HL-60/S4 (cell line): ENCODE data around the gene NDUFC2.
"Not testable (repeated sequence)": the region's sequence is repeated elsewhere in the genome, so short reads cannot be mapped to it uniquely, and the experiment has no call there.

Source experiments
- in situ Hi-C: fragments of 300-500 bp; cut with MboI; formaldehyde crosslinking; loops from 2 replicates; pipeline ENCODE4 v1.14.3; 2022; ENCODE audit warnings: low sequenced_read_pairs

The NDUFC2 gene

DNA sequence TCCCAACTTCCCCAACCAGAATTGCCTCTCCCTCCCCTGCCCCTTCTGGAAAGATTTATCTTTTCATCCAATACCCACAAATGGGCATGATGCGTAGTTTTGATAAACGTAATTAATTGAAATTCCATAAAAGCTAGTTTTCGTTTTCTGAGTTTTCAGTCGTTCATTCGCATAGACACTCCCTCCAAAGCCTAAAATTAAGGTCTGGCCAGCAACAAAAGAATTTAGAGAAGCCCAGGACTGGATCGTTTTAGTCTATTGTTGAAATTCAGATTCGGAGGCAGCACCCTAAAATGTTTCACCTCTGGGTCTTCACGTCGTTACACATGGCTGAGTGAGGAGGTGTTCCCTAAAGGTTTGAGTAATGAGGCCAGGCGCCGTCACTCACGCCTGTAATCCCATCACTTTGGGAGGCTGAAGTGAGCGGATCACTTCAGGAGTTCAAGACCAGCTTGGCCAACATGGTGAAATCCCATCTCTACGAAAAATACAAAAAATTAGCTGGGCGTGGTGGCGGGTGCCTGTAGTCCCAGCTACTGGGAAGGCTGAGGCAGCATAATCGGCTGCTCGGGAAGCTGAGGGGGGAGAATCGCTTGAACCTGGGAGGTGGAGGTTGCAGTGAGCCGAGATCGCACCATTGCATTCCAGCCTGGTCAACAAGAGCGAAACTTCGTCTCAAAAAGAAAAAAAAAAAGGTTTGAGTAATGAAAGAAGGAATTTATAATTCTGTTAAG is 589 bp upstream of the NDUFC2 start:
- in situ Hi-C loops: no loop called here

DNA sequence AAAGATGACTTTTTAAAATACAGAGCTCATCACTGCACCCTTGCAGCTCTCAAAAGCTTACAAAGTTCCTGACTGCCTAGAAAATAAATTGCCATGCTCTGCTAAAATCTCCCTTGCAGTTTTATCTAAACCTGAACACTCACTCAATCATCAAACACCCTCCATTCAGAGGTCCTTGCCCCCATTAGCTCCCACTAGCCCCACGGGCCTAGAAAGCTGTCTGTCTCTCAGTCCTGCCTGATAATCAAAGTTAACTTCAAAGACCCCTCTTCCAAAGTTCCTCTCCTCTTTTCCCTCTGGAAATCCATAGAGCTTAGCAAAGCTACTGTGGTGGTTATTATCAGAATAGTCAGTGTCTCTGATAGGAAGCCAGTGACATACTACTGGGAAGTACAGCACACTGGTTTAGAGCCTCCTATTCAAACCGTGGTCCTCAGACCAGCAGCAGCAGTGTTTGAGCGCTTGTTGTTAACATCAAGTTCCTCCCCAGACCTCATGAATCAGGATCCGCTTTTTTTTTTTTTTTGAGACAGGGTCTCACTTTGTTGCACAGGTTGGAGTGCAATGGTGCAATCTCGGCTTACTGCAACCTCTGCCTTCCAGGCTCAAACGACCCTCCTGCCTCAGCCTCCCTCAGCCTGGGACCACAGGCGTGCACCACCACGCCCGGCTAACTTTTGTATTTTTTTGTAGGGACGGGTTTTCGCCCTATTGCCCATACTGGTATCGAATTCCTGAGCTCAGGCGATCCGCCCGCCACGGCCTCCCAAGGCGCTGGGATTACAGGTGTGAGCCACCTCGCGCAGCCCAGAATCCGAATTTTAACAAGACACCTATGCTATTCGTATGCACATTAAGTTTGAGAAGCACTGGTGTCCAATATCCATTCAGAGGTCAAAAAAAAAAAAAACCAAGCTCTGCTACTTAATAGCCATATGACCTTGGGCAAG is 1.2 kb downstream of the NDUFC2 start:
- in situ Hi-C loops: no loop called here

- in situ Hi-C loops: not testable (repeated sequence)
Measured at GRCh38 chr11:78077592-78077991, 2.1 kb downstream of the NDUFC2 start.

- in situ Hi-C loops: no loop called here
Measured at GRCh38 chr11:78076733-78077403, 2.8 kb downstream of the NDUFC2 start.

DNA sequence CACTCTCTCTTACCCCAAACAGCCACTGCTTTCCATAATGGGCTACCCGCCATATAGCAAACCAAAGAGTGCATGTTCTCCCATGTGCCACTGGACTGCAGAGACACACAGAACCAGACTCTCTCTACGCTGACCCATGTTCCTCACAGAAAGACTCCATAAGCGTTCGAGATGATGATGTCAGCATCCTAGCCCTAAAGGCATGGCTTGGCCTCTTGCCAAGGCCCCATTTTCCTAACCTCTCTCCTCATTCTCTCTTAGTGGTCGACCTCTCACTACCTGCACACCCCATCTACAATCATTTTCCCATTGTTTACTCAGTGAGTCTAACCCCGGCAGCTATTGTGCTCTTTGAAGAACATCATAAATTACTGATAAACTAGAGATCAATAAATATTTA is 4.9 kb downstream of the NDUFC2 start:
- in situ Hi-C loops: no loop called here

DNA sequence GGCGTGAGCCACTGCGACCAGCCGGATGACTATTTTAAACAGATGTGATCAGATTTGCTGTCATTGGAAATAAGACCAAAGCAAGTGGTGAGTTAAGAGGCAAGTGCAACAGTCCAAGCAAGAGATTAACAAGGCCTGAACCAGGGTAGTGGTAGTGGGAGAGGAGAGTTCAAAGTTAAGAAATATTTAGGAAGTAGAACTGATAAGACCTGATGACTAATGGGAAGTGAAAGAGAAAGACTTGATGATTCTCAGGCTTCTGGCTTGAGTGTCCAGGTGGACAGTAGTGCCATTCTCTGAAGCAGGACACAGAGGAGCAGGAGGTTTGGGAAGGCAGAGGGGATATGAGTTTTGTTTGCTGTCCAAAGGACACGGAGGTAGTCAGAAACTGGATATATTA is 7.2 kb downstream of the NDUFC2 start:
- in situ Hi-C loops: no loop called here

DNA sequence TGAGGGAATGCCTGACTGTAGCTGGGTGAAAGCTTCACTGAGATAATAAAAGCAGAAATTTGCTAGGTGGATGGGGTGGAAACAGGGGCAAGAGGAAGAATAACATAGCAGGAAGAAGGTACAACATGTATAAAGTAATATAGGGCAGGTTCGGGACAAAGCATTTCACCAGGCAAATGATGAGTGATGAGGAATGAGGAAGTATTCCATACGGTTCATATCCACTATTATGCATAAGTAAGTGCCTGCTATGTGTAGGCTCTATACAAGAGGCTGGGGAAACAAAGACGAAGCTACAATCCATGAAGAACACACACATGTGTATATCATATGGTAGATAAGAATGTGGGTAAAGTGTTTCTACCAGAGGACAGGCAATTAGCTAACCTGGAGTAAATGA is 7.9 kb downstream of the NDUFC2 start:
- in situ Hi-C loops: no loop called here

- in situ Hi-C loops: no loop called here
Measured at GRCh38 chr11:78070621-78071020, 9.0 kb downstream of the NDUFC2 start.

DNA sequence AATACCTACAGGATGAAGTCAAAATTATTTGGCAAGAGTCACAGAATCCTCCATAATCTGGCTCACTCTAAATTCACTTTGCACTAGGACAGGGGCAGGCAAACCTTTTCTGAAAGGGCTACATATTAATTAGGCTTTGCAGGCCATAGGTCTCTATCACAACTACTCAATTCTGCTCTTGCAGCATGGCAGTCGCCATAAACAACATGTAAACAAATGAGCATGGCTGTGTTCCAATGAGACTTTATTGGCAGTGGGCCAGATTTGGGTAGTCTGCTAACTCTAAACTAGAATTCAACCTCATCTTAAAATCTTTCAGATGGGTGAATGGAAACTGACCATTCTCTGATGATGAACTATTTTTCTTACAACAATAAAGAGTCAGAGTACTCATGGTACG is 10.2 kb downstream of the NDUFC2 start:
- in situ Hi-C loops: no loop called here

DNA sequence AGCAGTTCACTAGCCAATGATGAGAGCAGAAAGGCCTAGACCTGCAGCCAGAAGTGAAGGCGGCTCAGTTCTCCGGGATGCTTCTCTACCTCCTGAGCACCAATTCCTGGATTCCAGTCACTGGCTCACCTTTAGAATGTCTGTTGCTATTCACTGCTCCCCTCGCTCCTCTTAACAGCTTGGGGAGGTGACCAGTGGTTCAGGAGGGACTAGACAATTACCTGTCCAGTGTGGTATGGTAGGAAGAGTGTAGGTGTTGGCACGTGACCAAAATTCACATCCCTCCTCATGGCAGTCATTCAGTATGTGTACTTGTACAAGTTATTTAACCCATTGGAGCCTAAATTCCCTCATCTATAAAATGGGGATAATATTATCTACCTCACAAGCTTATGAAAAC is 12.0 kb downstream of the NDUFC2 start:
- in situ Hi-C loops: no loop called here

DNA sequence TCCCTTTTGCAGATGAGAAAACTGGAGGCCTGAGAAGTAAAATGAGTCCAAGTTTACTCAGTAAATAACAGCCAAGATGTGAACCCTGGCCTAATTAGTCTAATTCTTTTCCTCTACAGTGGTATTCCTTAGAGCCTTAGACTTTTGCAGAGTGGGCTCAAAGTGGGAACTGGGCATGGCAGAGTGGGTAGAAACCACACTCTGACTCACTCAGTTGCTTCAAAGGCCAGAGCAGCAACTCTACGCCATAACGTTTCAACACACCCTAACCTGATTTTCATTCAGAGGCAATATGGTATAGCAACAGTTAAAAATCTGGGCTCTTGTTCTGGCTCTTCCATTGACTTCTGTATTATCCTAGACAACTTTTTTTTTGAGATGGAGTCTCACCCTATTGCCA is 13.2 kb downstream of the NDUFC2 start:
- in situ Hi-C loops: no loop called here

DNA sequence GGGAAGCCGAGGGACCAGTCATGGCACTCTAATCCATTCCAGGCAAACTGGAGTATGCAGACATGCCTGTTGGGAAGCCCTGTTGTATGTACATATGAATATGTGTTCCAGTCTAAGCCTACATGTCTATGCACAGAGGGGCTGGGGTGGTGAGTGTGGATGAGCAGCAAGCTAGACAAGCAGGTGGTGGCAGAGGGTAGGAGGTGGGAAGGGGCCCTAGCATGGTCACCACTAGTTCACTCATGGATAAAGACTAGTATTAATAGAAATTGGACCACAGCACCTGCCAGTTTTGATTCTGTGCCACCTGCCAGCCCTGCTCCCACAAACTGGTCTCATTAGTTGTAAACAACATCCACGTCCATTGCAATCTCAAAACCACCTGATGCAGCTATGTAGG is 14.5 kb downstream of the NDUFC2 start:
- in situ Hi-C loops: no loop called here

DNA sequence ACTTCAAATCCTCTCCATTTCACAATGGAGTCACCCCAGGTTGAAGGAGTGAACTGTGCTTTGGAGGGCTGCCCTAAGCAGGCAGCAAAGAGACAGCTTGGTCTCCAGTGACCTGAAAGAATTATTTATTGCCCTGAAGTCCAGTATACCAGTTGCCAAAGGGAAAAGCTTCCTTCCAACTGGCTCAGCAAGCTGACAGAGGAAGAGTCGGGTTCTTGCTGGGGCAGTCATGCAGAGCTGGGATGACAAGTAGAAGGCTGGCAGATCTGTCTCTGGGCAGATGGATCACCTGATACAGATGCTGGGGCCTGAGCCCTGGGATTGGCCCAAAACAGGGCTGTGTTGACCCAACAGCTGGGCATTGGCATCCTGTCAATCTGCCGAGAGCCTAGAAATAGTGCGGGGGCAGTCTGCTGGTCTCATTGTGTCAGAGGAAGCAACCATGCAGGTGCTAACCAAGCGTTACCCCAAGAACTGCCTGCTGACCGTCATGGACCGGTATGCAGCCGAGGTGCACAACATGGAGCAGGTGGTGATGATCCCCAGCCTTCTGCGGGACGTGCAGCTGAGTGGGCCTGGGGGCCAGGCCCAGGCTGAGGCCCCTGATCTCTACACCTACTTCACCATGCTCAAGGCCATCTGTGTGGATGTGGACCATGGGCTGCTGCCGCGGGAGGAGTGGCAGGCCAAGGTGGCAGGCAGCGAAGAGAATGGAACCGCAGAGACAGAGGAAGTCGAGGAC is 16.1 kb downstream of the NDUFC2 start, which contains the start of gene THRSP:
Gene THRSP, plus strand, starts transcription at position 422 of the 742 bp plus-strand sequence. Its CDS starts 21 bp downstream, at position 443.
- in situ Hi-C loops: no loop called here

GRCh38 chr11:78062671-78063070 is 17.0 kb downstream of the NDUFC2 start:
- in situ Hi-C loops: no loop called here

DNA sequence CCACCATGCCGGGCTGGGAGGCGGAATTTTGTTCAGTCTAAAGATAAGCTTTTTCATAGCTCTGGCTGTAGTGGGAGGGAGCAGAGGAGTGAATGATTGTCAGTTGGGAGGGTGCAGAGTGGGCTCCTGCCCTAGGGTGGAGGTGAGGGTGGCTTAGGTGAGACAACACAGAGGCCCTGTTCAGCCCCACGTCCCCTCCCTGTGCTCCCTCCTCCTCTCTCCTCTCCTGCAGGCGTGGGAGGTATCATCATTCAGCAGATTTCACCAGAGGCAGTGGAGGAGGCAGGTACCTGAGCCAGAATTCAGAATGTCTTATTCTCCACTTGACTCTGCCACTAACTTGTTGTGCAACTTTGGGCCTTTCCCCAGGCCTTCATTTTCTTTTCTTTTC is 17.7 kb downstream of the NDUFC2 start:
- in situ Hi-C loops: no loop called here

DNA sequence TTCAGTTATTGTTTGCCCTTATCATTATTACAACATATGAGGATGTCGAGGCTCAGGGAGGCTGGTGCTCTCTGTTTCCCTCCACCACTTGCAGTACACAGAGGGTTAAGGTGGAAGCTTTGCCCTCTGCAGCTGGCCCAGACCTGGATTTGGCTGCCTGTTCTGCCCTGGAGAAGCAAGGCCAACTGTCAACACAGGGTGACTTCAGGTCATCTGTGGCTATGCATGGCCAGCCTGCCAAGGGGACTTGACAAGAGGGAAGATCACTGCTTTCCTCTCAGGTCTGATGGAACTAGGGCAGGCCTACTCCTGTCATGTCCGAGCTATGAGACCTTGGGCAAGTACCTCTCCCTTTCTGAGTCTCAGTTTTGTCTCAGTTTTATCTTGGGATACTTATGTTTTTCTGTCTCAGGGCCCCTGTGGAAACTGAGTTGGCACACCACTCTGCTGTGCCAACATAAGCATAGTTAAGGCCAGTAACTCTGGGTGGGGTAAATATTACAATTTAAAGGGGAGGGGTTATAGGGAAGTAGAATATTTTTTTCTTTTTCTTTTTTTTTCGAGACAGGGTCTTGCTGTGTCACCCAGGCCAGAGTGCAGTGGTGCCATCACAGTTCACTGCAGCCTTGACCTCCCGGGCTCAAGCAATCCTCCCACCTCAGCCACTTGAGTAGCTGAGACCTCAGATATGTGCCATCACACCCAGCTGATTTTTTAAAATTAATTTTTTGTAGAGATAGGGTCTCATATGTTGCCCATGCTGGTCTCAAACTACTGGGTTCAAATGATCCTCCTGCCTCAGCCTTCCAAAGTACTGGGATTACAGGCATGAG is 18.4 kb downstream of the NDUFC2 start:
- in situ Hi-C loops: no loop called here

DNA sequence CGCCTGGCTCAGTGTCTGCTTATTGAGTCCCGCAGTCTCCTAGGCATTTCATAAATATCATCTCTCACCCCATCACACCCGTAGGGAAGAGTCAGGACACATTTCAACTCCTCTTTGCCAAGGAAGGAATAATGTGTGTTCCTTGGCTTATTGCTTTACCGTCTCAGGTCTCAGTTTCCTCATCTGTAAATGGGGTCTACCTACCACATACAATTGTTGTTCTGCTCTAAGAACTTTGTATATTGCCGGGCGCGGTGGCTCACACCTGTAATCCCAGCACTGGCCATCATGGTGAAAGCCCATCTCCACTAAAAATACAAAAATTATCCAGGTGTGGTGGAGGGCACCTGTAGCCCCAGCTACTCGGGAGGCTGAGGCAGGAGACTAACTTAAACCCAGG is 19.1 kb downstream of the NDUFC2 start:
- in situ Hi-C loops: no loop called here

- in situ Hi-C loops: not testable (repeated sequence)
Measured at GRCh38 chr11:78059749-78060328, 19.8 kb downstream of the NDUFC2 start.

- in situ Hi-C loops: no loop called here
Measured at GRCh38 chr11:78057462-78058055, 22.1 kb downstream of the NDUFC2 start.
